NCI-H2196 (cell line): ENCODE data around the gene GABRB2.
"Not testable (repeated sequence)": the region's sequence is repeated elsewhere in the genome, so short reads cannot be mapped to it uniquely, and the experiment has no call there.

Experiments
- DNase-seq: peaks from one replicate; lab custom pipeline; 2025; ENCODE audit not compliant: unreplicated experiment; lab: John Stamatoyannopoulos, UW

The GABRB2 gene

DNA sequence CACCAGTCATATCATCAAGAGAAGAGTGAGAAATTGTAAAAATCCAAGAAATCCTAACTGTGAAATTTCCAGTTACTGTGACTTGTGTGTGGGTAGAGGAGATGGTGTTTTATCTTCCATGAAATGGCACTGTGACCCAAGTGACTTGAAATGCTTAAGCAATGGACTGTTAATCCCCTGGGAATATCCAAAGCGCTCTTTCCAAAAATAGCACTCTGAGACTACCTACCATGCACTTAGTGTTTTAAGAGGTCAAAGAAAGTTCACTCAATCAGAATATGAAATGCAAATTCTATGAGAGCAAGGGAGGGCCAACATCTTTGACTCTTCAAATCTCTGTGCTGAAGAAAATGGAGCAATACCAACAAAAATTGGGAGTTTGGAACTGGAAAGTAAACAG is 244.0 kb downstream of the GABRB2 start:
- DNase-seq, result no peak

DNA sequence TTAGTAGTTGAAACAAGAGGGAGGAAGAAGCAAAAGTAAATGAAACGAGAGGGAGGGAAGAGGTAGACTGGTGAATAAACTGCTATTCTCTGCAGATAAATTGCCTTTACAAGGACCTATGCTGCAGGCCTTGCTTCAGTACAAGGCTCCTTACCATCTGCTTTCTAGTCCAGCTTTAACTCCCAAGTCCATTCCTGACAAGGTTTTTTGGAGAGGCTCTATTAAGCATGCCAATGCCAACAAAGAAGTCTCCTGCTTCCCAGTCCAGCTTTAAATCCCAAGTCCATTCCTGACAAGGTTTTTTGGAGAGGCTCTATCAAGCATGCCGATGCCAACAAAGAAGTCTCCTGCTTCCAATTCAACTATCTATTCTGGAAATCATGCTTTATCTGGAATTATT is 244.9 kb downstream of the GABRB2 start:
- no peak for DNase-seq

DNA sequence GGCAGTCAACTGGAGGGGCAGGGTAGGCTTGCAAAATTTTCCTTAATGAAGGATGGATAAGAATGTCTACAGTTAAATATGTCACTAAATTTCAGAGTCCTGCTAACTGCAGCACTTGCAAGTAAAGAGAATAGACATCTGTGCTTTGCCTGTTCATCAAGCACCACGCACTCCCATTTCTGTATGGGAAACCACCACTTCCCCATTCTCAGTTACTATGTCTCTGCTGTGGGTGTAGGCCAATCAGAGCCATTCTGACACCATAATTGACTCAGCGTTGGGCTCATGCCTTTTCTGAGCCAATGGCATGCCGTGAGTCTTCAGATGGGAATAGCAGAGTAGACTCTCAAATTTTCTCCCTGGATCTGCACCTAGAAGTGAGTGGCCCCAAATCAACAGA is 247.5 kb downstream of the GABRB2 start:
- DNase-seq, result no peak

DNA sequence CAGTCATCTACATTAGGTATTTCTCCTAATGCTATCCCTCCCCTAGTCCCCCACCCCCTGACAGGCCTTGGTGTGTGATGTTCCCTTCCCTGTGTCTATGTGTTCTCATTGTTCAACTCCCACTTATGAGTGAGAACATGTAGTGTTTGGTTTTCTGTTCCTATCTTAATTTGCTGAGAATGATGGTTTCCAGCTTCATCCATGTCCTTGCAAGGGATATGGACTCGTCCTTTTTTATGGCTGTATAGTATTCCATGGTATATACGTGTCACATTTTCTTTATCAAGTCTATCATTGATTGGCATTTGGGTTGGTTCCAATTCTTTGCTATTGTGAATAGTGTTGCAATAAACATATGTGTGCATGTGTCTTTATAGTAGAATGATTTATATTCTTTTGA is 249.1 kb downstream of the GABRB2 start:
- not testable (repeated sequence) for DNase-seq

DNA sequence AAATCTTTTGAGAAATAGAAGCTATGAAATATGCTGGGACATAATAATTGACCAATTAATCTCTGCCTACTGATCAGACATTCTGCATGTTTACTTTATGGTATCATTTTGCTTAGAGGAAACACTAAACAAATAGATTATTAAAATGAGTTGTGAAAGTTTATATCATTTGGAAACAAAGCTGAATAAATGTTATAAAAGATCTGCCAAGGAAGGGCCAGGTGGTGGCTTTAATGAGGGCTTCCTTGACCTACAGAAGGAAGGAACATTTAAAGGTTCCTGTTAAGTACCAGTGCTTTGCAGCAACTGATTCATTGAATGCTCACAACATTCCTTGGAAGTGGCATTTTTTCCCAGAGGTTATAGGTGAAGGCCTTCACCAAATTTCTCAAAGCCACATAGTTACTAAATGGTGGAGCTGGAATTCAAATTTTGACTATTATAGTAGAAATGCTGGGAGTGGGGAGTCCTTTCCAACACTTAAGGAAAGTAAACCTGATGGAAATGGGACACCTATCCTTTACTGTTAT is 250.7 kb downstream of the GABRB2 start:
- DNase-seq, result no peak

DNA sequence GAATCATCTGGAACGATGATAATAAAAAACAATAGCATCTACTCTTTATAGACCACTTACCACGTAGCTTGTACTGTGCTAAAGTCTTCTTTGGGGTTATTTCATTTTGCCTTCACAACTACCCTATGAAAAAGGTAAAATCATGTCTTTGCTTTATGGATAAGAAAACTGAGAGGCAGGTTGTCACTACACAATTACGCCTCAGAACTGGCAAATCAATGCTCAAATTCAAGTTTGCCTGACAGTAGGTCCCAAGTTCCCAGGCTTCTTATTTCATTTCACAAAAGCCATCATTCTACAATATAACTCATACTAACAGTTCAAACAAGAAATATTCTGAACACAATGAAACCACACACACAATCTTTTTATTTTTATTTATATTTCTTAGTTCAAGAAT is 258.5 kb downstream of the GABRB2 start:
- no peak for DNase-seq

DNA sequence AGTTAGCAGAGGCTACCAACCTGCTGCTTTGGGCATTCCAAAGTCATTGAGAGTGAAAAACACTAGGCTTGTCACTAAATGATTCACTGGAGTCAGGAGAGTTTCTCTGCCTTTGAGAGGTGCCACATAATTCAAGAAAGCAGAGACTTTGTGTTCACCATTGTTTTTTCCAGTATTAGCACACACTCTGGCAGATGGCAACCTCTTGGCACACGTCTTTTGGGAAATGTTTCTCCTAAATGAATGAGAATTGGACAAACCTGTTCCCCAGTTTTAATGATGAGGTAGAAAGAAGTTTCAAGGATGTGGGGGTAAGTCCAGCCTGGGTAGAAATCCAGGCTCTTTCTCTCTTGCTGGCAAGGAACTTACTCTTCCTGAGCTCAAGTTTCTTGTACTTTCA is 259.1 kb downstream of the GABRB2 start:
- no peak for DNase-seq

DNA sequence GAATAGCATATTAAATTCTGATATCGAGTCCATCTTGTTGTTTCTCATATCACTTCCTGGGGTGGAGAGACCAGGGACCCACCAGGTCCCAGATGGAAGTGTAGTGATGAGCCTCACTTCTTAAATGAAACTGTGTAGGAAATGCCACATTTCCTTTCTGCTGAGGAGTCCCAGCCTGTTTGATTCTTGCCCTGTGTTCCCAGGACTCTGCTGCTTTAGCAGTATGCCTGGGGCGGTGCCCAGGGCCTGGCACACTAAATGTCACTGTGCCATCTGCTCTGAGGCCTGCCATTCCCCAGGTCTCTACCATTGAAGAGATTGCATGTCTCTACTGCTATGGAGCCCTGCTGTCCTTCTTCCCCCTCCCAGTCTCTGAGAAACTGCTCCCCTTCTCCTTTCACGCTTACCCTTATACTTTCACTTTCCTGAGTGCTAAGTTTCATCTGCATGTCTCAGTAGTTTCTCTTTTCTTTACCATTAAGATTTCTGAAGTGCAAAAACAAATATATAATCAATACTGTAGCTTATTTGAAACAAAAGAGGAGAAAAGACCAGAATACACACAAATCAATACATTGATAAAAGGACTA is 260.4 kb downstream of the GABRB2 start:
- DNase-seq, result no peak

DNA sequence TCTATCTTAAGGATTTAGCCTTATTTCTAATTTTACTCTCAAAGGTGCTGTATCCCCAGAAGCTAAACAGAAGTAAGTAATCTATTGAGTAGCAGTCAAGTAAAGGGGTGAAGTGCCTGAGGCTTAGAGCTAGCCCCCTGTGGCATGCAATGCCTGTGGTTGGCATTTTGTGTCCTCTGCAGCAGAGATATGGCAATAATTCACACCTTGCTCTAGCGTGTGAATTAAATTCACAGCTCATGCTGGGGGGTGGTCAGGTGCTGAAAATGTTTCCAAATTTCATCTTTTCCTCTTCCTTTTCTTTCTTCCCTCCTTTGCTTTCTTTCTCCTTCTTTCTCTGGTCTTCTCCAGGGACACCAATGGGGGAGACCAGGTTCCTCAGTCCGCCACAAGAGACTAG is 262.1 kb downstream of the GABRB2 start:
- no peak for DNase-seq

DNA sequence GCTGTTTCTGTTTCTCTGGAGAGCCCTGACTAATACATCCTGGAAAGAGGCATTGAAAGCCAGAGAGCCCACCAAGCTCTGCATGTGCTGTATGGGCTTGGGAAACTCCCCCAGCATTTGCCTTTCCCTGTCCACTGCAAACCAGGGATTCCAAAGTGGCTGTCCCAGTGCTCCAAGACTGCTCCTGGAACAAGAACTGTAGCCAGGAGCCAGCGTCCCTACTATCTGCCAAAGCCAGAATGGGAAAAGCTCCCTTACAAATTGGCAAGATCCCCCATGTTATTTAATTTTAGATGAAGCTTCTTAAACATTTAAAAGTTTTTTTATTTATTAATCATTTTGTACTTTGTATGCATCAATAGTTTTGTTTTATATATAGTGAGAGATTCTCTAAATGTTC is 263.2 kb downstream of the GABRB2 start:
- no peak for DNase-seq

DNA sequence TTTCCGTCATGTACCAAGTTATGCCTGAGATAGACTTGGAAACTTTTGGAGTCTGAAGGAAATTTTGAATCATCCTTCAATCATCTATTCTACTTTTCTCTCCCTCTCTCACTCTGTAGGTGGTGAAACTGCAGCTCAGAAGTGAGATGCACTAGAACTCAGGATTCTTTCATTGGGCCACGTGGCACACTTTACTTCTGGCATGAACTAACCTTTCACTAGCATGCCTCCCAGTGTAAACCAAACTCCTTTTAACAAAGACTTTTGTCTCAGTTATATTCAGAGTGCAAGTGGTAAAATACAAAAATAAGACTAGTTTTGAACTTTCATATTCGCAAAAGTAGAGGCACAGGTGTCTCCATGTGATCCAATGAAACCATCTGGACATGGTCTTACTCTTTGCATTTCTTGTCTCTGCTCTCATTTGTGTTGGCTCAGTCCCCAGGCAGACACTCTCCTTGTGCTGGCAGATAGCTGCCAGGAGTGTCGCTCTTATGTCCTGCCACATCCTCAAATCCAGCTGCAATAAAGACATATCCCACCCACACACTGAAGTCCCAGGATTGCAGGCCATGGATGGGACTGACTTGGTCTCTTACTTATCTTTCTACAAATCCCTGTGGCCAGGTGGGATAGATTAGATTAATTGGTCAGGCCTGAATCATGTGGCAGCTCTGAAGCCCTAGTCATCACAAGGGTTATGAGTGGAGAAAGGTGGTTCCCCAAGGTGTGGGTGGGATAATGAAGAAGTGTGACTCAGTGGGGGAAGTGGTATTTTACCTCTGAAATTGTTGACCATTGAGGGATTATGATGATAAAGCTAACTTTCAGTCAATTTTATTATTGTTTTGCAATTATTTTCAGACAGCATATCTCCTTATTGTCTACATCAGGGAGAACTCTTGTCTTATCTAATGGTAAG is 267.5 kb downstream of the GABRB2 start:
- DNase-seq, result no peak

DNA sequence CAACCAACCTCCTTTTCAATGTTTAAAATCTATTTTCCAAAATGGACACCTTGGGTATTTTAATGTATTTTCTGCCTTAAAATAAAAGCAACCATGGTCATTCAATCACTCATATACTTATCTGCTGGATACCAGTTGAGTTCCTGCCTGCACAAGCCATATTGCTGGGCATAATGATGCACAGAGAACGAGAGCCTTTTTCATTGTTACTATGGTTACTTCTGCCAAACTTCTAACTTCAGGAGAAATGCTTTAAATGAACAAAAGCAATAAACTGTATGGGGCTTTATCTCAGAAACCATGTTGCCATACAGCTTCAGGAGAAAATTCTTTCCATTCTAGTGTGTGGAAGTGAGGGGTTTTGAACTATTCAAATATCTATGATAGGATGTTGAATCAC is 269.5 kb downstream of the GABRB2 start:
- no peak for DNase-seq

DNA sequence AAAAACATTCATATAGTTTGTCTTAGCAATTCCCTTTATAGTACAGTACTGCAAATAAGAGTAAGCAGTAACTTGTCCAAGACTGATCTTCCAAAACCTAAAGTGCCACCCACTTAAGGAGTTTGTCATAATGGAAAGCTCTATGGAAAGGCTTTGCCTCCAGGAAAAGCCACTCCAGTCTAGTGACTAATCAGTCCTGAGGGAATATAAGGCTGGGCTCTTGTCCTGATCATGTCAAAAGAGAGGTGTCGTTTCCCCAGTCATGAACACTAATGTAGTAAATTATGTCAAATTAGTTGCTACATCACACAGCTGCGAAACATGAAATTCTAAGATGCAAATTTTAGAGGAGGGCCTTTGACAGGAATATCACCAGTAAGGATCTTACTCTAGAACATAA is 271.6 kb downstream of the GABRB2 start:
- no peak for DNase-seq

DNA sequence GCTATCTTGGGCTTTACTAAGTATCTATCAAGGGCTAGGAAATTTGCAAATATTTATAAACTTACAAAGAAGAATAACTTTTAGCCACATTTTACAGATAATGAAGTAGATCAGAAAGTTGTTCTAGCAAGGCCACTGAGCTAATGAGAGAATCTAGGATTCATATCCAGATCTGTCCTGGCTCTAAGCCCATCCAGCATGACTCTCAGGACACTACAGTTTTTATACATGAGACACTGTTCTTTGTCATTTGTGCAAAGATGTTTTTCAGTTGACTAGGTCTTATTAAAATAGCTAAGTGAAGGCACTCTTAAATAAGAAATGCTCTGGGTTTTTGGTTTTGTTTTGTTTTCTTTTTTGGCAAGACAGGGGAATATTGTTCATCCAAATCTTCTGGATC is 273.1 kb downstream of the GABRB2 start:
- no peak for DNase-seq

DNA sequence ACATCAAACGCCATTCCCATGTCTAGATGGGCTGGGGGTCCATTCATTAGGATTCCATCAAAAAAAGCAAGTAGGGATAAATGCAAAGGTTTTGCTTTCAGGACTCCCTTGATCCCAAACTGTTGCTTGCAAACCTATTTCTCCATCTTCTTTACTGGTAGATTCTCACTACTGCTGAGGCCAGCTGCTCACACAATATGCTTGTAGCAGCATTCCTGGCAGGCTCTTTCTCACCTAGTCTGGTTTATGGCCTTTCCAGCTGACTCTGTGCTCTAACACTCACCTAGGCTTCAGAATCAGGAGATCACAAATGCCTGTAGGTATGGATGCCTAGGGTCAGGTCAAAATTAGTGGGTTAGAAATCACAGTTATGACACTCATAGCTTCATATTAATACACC is 274.7 kb downstream of the GABRB2 start:
- DNase-seq, result no peak

DNA sequence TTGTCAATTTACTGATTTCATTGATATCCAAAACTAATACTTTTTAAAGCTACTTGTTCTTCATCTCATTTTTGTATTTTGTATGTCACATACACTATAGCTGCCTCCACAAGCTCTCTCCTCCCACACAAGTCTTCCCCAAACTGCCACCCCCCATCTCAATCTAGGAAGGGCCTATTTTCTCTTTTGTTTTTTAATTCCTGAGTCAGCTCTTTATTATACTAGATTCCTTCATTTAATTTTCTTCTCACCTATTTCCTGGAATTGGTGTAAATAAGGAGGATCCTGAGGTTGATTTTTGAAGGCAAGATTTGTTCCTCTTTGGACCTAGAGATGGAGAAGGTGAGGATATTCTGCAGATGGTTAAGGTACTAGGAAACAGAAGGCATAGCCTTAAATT is 277.4 kb downstream of the GABRB2 start:
- no peak for DNase-seq

DNA sequence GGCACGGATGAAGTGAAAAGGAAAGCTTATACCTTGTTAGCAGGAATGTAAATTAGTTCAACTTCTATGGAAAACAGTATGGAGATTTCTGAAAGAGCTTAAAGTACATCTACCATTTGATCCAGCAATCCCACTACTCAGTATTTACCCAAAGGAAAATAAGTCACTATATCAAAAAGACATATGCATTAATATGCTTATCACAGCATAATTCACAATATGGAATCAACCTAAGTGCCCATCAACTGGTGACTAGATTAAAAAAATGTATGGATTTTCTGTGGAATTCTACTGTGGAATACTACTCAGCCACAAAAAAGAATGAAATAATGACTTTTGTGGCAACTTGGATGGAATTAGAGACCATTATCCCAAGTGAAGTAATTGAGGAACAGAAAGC is 279.6 kb downstream of the GABRB2 start:
- no peak for DNase-seq

DNA sequence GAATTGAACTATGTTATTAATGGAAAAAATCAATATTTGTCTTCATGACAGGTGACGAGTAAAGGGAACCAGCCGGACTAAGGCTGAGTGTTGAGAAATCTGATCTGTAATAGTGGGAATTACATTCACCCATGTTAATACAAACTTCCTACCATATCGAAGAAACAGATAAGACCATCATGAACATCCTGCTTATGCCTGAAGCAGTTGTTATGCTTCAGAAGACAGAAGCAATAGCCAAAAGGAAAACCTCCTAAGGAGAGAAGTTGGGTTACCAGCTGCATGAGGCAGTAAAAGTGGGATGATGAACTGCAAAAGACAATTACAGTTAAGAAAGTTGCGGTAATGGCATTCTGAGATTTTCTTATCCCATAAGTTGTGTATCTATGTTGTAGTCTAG is 281.5 kb downstream of the GABRB2 start:
- DNase-seq, result no peak

DNA sequence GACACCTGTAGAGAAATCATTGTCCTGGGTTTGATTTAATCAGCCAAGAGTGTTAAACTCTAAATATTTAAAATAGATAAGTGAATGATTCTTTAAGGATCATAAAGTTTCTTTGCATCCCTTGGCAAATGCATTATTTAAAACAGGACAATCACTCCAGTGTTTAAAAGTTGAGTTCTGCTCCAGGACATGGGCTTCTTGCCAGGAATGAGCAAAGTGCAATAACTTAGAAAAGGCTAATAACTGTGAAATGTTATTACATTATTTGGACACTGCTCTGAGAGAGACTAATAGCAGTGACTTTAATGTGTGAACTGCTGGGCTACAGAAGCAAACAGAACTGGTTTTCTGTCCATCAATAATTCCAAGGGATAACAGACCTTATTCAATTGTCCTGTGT is 283.3 kb downstream of the GABRB2 start:
- no peak for DNase-seq

DNA sequence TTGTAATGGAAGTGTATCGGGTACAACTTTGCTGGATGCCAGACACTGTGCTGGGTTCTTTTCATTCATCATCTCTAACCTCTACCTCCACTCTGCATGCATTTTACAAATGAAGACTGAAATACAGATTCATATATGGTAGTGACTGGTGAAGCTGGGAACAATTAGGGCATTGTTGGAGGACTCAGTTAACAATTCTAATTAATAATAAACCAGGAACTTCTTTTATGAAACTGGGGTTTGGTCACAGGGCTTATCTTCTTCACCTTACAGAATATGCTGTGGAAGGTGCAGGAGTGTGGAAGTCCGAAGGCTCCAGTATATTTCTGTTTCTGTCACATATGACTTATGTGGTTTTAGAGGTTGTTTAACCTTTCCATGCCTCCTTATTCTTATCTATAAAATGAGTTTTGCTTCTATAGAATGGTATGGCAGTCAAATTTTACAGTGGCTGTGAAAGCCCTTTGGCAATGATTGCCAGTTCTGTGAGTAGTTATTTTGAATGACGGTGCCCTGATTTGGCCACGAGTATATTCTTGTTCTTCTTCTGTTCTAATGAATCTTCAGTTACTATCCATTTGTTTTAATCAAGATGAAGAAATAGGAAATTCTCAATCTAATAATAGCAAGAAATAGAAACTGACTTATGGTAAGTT is 284.7 kb downstream of the GABRB2 start:
- no peak for DNase-seq

DNA sequence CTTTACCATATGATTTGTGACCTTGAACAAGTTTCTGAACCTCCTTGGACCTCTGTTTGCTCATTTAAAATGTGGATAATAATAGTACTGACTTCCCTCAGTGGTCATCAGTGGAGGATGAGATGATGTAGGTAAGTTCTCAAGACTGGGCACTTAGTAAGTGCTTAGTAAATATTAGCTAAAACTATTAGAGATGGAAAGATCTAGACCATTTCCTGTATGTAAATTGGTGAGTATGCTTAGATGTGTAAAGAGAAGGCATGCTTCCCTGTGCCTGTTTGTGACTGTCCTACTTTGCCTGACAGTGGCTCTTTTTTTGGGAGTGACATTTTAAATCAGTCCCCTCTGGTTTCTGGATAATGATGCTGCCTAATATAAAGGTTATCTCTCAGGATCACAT is 288.1 kb downstream of the GABRB2 start:
- DNase-seq, result no peak

DNA sequence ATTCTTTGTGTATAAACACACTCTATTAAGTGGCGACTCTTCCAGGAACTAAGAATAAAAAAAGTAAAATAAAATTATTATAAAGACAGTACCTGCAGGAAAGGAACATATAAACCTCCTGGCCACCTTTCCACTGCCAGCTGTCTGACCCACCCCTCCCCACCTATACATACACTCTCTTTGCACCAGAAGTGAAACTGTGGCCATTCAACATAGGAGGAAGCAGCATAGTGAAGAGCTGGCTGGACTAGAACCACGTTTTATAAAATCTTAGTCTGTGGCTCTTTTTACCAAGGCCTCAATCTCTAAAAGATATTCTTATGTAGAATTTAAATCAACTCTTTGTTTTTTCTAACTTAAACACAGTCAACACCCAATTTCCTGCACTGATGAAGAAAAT is 289.6 kb downstream of the GABRB2 start:
- no peak for DNase-seq
